ENCODE measurements around the gene ABHD15.

DNA sequence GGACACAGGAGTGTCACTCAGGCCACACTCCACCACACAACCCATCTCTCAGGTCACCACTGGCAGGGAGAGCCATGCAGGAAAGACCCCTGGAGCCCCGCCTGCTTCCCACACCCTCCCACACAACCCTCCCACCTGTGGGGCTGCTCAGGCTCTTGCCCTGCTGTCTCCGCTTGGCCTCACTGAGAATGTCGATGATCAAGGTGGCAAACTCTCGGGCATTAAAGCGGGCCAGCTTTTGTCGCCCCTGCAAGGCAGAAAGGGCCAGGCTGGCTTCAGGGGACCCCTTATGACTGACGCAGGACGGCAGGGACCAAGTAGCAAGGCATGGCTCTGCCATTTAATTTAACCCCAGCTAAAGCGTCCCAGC is 10.1 kb upstream of the ABHD15 start:
- TF ChIP-seq HMG20A (CRISPR knock-in tag; conservative IDR thresholded peaks at IDR 0.05), result no peak
- no peak for TF ChIP-seq ZNF23 (CRISPR knock-in tag; IDR thresholded peaks at IDR 0.05)
- no peak for TF ChIP-seq CAMTA2 (CRISPR knock-in tag; conservative IDR thresholded peaks at IDR 0.05)
- TF ChIP-seq ZNF24 (IDR thresholded peaks at IDR 0.05), result no peak
- TF ChIP-seq, protein P1, sequence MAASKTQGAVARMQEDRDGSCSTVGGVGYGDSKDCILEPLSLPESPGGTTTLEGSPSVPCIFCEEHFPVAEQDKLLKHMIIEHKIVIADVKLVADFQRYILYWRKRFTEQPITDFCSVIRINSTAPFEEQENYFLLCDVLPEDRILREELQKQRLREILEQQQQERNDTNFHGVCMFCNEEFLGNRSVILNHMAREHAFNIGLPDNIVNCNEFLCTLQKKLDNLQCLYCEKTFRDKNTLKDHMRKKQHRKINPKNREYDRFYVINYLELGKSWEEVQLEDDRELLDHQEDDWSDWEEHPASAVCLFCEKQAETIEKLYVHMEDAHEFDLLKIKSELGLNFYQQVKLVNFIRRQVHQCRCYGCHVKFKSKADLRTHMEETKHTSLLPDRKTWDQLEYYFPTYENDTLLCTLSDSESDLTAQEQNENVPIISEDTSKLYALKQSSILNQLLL (CRISPR knock-in tag; IDR thresholded peaks at IDR 0.05; ENCODE audit: borderline replicate concordance), result no peak
- TF ChIP-seq, protein P2, sequence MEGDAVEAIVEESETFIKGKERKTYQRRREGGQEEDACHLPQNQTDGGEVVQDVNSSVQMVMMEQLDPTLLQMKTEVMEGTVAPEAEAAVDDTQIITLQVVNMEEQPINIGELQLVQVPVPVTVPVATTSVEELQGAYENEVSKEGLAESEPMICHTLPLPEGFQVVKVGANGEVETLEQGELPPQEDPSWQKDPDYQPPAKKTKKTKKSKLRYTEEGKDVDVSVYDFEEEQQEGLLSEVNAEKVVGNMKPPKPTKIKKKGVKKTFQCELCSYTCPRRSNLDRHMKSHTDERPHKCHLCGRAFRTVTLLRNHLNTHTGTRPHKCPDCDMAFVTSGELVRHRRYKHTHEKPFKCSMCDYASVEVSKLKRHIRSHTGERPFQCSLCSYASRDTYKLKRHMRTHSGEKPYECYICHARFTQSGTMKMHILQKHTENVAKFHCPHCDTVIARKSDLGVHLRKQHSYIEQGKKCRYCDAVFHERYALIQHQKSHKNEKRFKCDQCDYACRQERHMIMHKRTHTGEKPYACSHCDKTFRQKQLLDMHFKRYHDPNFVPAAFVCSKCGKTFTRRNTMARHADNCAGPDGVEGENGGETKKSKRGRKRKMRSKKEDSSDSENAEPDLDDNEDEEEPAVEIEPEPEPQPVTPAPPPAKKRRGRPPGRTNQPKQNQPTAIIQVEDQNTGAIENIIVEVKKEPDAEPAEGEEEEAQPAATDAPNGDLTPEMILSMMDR (IDR thresholded peaks at IDR 0.05 in 2 of 3, conservative IDR thresholded peaks at IDR 0.05 in 1 of 3; ENCODE audit: insufficient read depth in 2 of 3, low read depth in 1 of 3, low read length in 3 of 3), result no peak
- no peak for TF ChIP-seq JUND (IDR thresholded peaks at IDR 0.05; ENCODE audit: borderline replicate concordance, low read depth, low read length)
- no peak for TF ChIP-seq JUND (tag; IDR thresholded peaks at IDR 0.05; ENCODE audit: borderline replicate concordance, low read depth, low read length)
- TF ChIP-seq IRF2 (CRISPR knock-in tag; IDR thresholded peaks at IDR 0.05), result no peak
- TF ChIP-seq, protein P3, sequence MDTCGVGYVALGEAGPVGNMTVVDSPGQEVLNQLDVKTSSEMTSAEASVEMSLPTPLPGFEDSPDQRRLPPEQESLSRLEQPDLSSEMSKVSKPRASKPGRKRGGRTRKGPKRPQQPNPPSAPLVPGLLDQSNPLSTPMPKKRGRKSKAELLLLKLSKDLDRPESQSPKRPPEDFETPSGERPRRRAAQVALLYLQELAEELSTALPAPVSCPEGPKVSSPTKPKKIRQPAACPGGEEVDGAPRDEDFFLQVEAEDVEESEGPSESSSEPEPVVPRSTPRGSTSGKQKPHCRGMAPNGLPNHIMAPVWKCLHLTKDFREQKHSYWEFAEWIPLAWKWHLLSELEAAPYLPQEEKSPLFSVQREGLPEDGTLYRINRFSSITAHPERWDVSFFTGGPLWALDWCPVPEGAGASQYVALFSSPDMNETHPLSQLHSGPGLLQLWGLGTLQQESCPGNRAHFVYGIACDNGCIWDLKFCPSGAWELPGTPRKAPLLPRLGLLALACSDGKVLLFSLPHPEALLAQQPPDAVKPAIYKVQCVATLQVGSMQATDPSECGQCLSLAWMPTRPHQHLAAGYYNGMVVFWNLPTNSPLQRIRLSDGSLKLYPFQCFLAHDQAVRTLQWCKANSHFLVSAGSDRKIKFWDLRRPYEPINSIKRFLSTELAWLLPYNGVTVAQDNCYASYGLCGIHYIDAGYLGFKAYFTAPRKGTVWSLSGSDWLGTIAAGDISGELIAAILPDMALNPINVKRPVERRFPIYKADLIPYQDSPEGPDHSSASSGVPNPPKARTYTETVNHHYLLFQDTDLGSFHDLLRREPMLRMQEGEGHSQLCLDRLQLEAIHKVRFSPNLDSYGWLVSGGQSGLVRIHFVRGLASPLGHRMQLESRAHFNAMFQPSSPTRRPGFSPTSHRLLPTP (IDR thresholded peaks at IDR 0.05; ENCODE audit: borderline replicate concordance, extremely low read depth, insufficient read length), result no peak
- TF ChIP-seq RCOR1 (IDR thresholded peaks at IDR 0.05; ENCODE audit: borderline replicate concordance in 1 of 2, low read depth in 2 of 2, low read length in 2 of 2), result no peak
- TF ChIP-seq, protein P4, sequence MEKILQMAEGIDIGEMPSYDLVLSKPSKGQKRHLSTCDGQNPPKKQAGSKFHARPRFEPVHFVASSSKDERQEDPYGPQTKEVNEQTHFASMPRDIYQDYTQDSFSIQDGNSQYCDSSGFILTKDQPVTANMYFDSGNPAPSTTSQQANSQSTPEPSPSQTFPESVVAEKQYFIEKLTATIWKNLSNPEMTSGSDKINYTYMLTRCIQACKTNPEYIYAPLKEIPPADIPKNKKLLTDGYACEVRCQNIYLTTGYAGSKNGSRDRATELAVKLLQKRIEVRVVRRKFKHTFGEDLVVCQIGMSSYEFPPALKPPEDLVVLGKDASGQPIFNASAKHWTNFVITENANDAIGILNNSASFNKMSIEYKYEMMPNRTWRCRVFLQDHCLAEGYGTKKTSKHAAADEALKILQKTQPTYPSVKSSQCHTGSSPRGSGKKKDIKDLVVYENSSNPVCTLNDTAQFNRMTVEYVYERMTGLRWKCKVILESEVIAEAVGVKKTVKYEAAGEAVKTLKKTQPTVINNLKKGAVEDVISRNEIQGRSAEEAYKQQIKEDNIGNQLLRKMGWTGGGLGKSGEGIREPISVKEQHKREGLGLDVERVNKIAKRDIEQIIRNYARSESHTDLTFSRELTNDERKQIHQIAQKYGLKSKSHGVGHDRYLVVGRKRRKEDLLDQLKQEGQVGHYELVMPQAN (IDR thresholded peaks at IDR 0.05; ENCODE audit: borderline replicate concordance), result no peak
- no peak for TF ChIP-seq ARHGAP35 (IDR thresholded peaks at IDR 0.05; ENCODE audit: partially characterized antibody)
- no peak for TF ChIP-seq DIDO1 (tag; IDR thresholded peaks at IDR 0.05; ENCODE audit: low read depth)
